Natural killer cell (primary cell): Measurements from ENCODE around the gene TRIB2. TPM values are rescaled to one million over a fixed set of nuclear protein-coding genes. Genes with fewer than 3 reads are reported as not detected.

Experiments
- ATAC-seq, 3 donors: fragments of 150-1000 bp in 2 of 3; fragments of 200-7000 bp in 1 of 3; cut with Tn5 transposase; 1 replicate in 1 of 3; 2 replicates in 2 of 3; pipeline ENCODE4 v1.10.0; 2021; ENCODE audit warnings: mild to moderate bottlenecking in 2 of 3, moderate library complexity in 2 of 3
- DNase-seq, 2 donors: peaks; one replicate each; pipeline versions ENCODE4 v3.0.0 to v3.0.0-alpha.2; 2013 to 2021; ENCODE audit warnings: mixed read lengths in 1 of 2
- H3K27ac ChIP-seq: one replicate; pipeline ENCODE4 v1.5.1; 2013; ENCODE audit warnings: mild to moderate bottlenecking, low read length
- H3K27me3 ChIP-seq: one replicate; pipeline ENCODE4 v1.6.1; 2013; ENCODE audit warnings: low read length; ENCODE audit not compliant: control insufficient read depth, insufficient read depth
- H3K36me3 ChIP-seq: one replicate; pipeline ENCODE4 v1.6.1; 2013; ENCODE audit warnings: low read length; ENCODE audit not compliant: control insufficient read depth, insufficient read depth
- H3K4me1 ChIP-seq: one replicate; pipeline ENCODE4 v1.6.1; 2013; ENCODE audit warnings: low read length; ENCODE audit not compliant: control insufficient read depth, insufficient read depth
- H3K4me3 ChIP-seq: one replicate; pipeline ENCODE4 v1.5.1; 2013; ENCODE audit warnings: low read length
- H3K9me3 ChIP-seq: one replicate; pipeline ENCODE4 v1.6.1; 2013; ENCODE audit warnings: low read length; ENCODE audit not compliant: control insufficient read depth, insufficient read depth
- H3K27ac Mint-ChIP-seq, 2 donors: one replicate each; pipeline ENCODE4 v1.8.0; 2022; ENCODE audit warnings: mild to moderate bottlenecking in 2 of 2, mixed read lengths in 2 of 2, moderate library complexity in 1 of 2
- H3K27me3 Mint-ChIP-seq, 2 donors: one replicate each; pipeline ENCODE4 v1.8.0; 2022; ENCODE audit warnings: low read depth in 2 of 2, mixed read lengths in 2 of 2
- H3K36me3 Mint-ChIP-seq: one replicate; pipeline ENCODE4 v1.8.0; 2022; ENCODE audit warnings: mixed read lengths
- H3K4me1 Mint-ChIP-seq, 2 donors: one replicate each; pipeline ENCODE4 v1.8.0; 2022; ENCODE audit warnings: mixed read lengths in 2 of 2
- H3K4me3 Mint-ChIP-seq: one replicate; pipeline ENCODE4 v1.8.0; 2022; ENCODE audit warnings: mild to moderate bottlenecking, moderate library complexity, mixed read lengths
- H3K9me3 Mint-ChIP-seq, 2 donors: one replicate each; pipeline ENCODE4 v1.8.0; 2022; ENCODE audit warnings: mixed read lengths in 2 of 2
- CTCF ChIP-seq: fragments of 200-600 bp; IDR thresholded peaks from one replicate; pipeline ENCODE4 v1.8.0; 2022; ENCODE audit warnings: antibody characterized with exemption
- WGBS: methylation state at CpG from one replicate; pipeline ENCODE4 v1.1.7; 2013; ENCODE audit warnings: missing lambda C conversion rate; ENCODE audit not compliant: insufficient coverage; 5-methylcytosine and 5-hydroxymethylcytosine counted together
- intact Hi-C: fragments of 100-400 bp; cut with micrococcal nuclease; formaldehyde crosslinking; loops from one replicate; pipeline ENCODE4 v1.14.2; 2022
- total RNA-seq, 4 donors: library from RNA; stranded (reverse); fragments of 120-200 nt in 1 of 4; gene quantifications; one replicate each; pipeline versions ENCODE4 v1.2.3 to v1.2.4, GENCODE V29; 2013 to 2022

TRIB2 gene
- total RNA-seq, 3 donors from 2014 or later (not counting 1 experiment from before 2014, with no cell fraction given) = 68.1 to 87.4 (median 84.5) TPM

DNA sequence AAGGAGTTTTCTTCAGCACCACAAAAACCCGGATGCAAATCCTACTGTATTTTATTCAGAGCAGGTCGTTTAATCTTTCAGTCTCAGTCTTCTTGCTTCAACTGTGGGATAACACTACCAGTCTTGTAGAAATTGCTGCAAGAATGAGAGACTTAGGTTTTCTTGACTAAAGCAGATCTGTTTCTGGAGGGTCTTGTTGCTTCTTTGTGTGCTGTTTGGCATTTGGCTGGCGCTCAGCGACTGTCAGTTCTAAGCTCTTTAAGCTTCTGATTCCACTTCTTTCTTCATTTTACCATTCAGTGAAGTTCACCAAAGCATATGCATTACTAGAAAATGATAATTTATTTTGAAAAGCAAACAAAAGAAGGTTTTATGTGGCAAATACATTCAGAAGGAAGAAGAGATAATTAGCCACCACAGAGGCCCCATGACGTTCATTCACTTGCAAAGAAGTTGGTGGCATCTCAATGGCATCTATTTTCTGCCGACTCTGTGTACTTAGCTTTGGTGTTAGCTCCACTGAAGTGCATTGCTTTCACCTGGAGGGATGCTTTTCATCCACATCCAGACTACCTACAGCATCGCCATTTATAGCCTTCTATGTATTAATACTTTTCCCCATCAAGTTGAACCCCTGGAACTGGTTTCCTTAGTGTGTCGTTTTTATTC is 53.7 kb downstream of the TRIB2 start:
- 77% methylated on average over 6 of the region's 8 CpGs for WGBS
- peaks cover 3% of the 10 kb centered on the region for H3K27me3 ChIP-seq
- H3K36me3 ChIP-seq = no peaks in the 10 kb centered on the region
- H3K27me3 Mint-ChIP-seq = peaks cover 26 to 28% of the 10 kb centered on the region in 2 donors
- no peaks in the 10 kb centered on the region for H3K36me3 Mint-ChIP-seq
- H3K27ac Mint-ChIP-seq = no peak overlapping the region
- DNase-seq (no peak), ATAC-seq (no peak)
- no peak overlapping the region for H3K4me3 ChIP-seq
- H3K27ac ChIP-seq = no peak overlapping the region
- H3K4me1 ChIP-seq = no peaks in the 10 kb centered on the region
- no peaks in the 10 kb centered on the region for H3K4me1 Mint-ChIP-seq
- no peak for TF ChIP-seq CTCF
- no peak overlapping the region for H3K4me3 Mint-ChIP-seq
- peaks cover 0 to 2% of the 10 kb centered on the region in 2 donors for H3K9me3 Mint-ChIP-seq
- H3K9me3 ChIP-seq = no peaks in the 10 kb centered on the region
- intact Hi-C loops = no loop called here

DNA sequence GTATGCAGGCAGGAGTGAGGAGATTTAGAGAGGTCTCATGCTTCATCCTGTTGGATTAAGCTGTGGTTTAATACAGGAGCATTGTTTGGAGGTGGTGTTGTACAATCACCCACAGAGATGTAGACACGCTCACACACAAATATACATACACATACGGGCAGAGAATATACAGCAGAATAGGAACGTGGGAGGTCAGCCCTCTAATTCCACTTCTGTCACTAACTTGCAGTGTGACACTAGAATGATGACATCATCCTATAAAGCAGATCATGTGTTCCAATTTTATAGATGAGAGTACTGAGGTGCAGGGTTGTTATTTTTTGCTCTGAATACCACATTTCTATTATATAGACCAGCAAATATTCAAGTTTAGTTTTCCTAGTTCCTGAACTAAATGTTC is 54.4 kb downstream of the TRIB2 start:
- WGBS = 100% methylated on average over 3 of the region's 3 CpGs

GRCh38 chr2:12773586-12774394 is 57.1 kb downstream of the TRIB2 start:
- intact Hi-C loops = no loop called here
- H3K4me1 Mint-ChIP-seq = no peaks in the 10 kb centered on the region

More for the DNA sequence above, 54.4 kb downstream of the TRIB2 start:
- DNase-seq (no peak), ATAC-seq (no peak)
- H3K36me3 Mint-ChIP-seq = no peaks in the 10 kb centered on the region
- H3K4me3 Mint-ChIP-seq = no peak overlapping the region
- peaks cover 0 to 2% of the 10 kb centered on the region in 2 donors for H3K9me3 Mint-ChIP-seq
- no peak overlapping the region for H3K4me3 ChIP-seq
- H3K36me3 ChIP-seq = no peaks in the 10 kb centered on the region
- H3K9me3 ChIP-seq = no peaks in the 10 kb centered on the region
- H3K4me1 Mint-ChIP-seq = no peaks in the 10 kb centered on the region
- H3K27ac ChIP-seq = no peak overlapping the region
- no peak for TF ChIP-seq CTCF
- H3K4me1 ChIP-seq = no peaks in the 10 kb centered on the region
- H3K27me3 ChIP-seq = peaks cover 3% of the 10 kb centered on the region
- intact Hi-C loops = no loop called here
- no peak overlapping the region for H3K27ac Mint-ChIP-seq
- H3K27me3 Mint-ChIP-seq = peaks cover 26% of the 10 kb centered on the region in 2 donors

More at GRCh38 chr2:12773586-12774394, 57.1 kb downstream of the TRIB2 start:
- peaks cover 18 to 26% of the 10 kb centered on the region in 2 donors for H3K27me3 Mint-ChIP-seq
- H3K27ac Mint-ChIP-seq = no peak overlapping the region
- H3K36me3 Mint-ChIP-seq = no peaks in the 10 kb centered on the region
- H3K4me1 ChIP-seq = no peaks in the 10 kb centered on the region
- no peaks in the 10 kb centered on the region for H3K36me3 ChIP-seq
- H3K9me3 ChIP-seq = no peaks in the 10 kb centered on the region
- DNase-seq = no peak
- WGBS = 50% methylated on average over 2 of the region's 3 CpGs
- no peak overlapping the region for H3K4me3 ChIP-seq
- ATAC-seq = no peak
- H3K27ac ChIP-seq = no peak overlapping the region
- H3K4me3 Mint-ChIP-seq = no peak overlapping the region
- TF ChIP-seq CTCF = no peak
- H3K9me3 Mint-ChIP-seq = peaks cover 0 to 2% of the 10 kb centered on the region in 2 donors
- H3K27me3 ChIP-seq = peaks cover 3% of the 10 kb centered on the region
